GM10248 (cell line): ENCODE data around the gene FBXW9.

Source experiments
- CTCF ChIA-PET: fragments of 300-600 bp; sonication (Branson Sonifier 250); formaldehyde crosslinking; extraction: SDS; loops from one replicate; lab custom pipeline; 2021; ENCODE audit warnings: antibody characterized with exemption; lab: Yijun Ruan, JAX
- POLR2A ChIA-PET: fragments of 350-650 bp; sonication (Branson Sonifier 250); formaldehyde crosslinking; extraction: SDS; loops from one replicate; lab custom pipeline; 2020; ENCODE audit warnings: antibody characterized with exemption; lab: Yijun Ruan, JAX
- DNase-seq: peaks from one replicate; pipeline ENCODE4 v3.0.0; 2012; ENCODE audit errors: extremely low spot score
- TF ChIP-seq, protein P1 (sequence below): IDR thresholded peaks from 2 replicates; pipeline ENCODE4 v1.5.1; 2012; ENCODE audit warnings: mild to moderate bottlenecking, low read depth; ENCODE audit errors: extremely low read depth, missing control alignments, control extremely low read depth

The FBXW9 gene

GRCh38 chr19:12655546-12655945 lies 40.9 kb downstream of the FBXW9 start:
- POLR2A ChIA-PET = interaction anchor here (0.6 kb wide), 1 partner anchor 286 kb away, joined by 5 read pairs; no protein-coding TSS in a partner anchor
- DNase-seq = no peak
- CTCF ChIA-PET = interaction anchor here (1.4 to 2.0 kb wide), 3 partner anchors 16 to 51 kb away, joined by 4 to 8 read pairs (median 6); no protein-coding TSS in a partner anchor
- TF ChIP-seq, protein P1, sequence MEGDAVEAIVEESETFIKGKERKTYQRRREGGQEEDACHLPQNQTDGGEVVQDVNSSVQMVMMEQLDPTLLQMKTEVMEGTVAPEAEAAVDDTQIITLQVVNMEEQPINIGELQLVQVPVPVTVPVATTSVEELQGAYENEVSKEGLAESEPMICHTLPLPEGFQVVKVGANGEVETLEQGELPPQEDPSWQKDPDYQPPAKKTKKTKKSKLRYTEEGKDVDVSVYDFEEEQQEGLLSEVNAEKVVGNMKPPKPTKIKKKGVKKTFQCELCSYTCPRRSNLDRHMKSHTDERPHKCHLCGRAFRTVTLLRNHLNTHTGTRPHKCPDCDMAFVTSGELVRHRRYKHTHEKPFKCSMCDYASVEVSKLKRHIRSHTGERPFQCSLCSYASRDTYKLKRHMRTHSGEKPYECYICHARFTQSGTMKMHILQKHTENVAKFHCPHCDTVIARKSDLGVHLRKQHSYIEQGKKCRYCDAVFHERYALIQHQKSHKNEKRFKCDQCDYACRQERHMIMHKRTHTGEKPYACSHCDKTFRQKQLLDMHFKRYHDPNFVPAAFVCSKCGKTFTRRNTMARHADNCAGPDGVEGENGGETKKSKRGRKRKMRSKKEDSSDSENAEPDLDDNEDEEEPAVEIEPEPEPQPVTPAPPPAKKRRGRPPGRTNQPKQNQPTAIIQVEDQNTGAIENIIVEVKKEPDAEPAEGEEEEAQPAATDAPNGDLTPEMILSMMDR = no peak

GRCh38 chr19:12652219-12652618 lies 44.2 kb downstream of the FBXW9 start:
- DNase-seq = no peak
- TF ChIP-seq, protein P1 = no peak
- POLR2A ChIA-PET = no interaction called here
- CTCF ChIA-PET = interaction anchor here (1.3 kb wide), 1 partner anchor 12 kb away, joined by 3 read pairs; no protein-coding TSS in a partner anchor

DNA sequence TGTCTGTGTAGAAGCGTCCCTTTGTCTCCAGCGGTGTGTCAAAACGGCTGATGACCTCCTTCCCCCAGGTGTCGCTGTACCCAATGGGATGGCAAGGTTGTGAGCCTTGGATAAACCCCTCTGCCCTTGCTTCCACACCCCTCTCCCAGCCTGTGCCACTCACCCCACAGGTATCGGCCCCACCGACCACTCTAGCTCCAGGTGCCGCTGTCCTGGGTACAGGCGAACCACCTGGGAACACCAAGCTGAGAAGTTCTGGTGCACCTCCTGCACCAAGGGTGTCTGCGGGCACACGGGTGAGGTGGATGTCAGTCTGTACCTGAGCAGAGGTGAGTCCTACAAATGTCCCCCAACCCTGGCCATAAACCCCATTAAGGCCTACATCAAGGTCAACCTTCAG lies 46.5 kb downstream of the FBXW9 start:
- CTCF ChIA-PET = no interaction called here
- POLR2A ChIA-PET = interaction anchor here (0.7 kb wide), 1 partner anchor 37 kb away, joined by 11 read pairs; no protein-coding TSS in a partner anchor

GRCh38 chr19:12648088-12648487 lies 48.3 kb downstream of the FBXW9 start:
- no peak for DNase-seq
- POLR2A ChIA-PET = no interaction called here
- CTCF ChIA-PET = interaction anchor here (0.8 to 1.5 kb wide), 2 partner anchors 8 to 24 kb away, joined by 3 to 7 read pairs; no protein-coding TSS in a partner anchor
- TF ChIP-seq, protein P1 = no peak

More for the DNA sequence above, 46.5 kb downstream of the FBXW9 start:
- DNase-seq = peak; percentile 11
- TF ChIP-seq, protein P1 = no peak

DNA sequence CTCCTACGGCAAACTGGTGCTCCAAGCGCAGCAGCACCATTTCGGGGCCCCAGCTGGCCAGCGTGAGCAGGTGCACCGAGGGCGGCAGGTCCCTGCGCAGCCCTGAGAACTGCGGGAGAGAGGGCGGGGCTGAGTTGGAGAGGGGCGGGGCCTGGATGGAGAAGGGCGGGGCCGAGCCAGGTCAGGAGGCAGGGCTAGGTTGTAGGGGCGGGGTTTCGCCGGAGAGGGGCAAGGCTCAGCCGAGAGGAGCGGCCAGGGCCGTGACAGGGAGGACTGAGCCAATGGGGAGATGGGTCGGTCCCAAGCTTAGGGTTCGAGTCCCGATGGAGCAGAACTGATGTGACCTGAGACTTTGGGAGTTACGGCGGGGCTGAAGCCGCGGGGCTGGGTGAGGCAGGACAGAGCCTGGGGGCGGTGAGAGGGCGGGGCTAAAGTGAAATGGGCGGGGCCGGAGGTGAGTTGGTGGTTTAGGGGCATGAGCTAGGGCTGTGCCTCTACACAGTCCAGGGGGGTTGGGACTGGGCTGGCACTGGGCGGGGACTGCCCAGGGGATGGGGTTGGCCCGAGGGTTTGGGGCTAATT lies 48.9 kb downstream of the FBXW9 start:
- POLR2A ChIA-PET = no interaction called here
- TF ChIP-seq, protein P1 = no peak
- peak; percentile 73 for DNase-seq
- CTCF ChIA-PET = interaction anchor here (0.8 kb wide), 1 partner anchor 25 kb away, joined by 3 read pairs; no protein-coding TSS in a partner anchor

DNA sequence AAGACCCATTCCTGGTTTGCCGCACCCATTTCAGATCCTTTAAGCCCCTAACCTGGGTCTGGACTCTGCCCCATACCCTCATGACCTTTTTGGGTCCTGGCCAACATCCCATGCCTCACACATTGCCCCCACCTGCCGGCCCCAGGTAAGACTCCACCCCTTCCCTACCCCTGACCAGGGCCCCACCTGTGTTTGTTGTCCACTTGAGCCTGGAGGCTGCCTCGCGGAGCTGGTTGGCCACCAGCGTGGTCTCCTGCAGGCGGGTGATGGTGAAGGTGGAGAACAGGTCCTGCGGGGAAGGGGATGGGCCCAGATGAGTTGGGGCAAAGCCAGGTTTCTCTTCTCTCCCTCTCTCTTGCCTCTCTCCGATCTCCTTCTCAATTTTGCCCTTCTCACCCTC lies 49.4 kb downstream of the FBXW9 start:
- DNase-seq = no peak
- ChIA-PET POLR2A (no interaction called here), CTCF (no interaction called here)
- TF ChIP-seq, protein P1 = no peak
